Stimulated activated CD4-positive, alpha-beta T cell treated with anti-CD3 and anti-CD28 coated beads, Interleukin-2, amount 100 ng/mL, for 24 hours (primary cell): ENCODE results near the gene GPAT3.
"Not testable (repeated sequence)": the region's sequence is repeated elsewhere in the genome, so short reads cannot be mapped to it uniquely, and the experiment has no call there.

ENCODE experiments used
- DNase-seq, 2 donors: peaks; one replicate each; pipeline ENCODE4 v3.0.0-alpha.2; 2020

The GPAT3 gene

DNA sequence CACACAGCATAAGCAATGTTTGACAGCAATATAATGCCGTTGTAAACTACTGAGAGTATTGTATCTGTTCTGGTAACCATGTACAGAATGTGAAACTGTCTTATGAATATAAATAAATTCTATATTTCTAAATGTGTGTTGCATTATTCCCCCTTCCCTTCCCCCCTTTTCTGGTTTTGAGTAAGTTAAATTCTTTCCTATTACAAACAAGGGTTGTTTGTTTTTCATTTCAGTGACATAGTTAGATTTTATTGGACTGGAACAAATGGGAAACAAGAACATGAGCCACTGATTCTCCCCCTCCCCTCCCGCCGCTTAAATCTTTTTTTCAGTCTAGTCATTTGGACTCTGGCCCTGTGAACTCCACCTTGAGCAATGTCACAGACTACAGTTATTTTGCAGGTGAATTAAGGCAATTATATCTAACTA lies 69.8 kb downstream of the GPAT3 start:
- no peak for DNase-seq

DNA sequence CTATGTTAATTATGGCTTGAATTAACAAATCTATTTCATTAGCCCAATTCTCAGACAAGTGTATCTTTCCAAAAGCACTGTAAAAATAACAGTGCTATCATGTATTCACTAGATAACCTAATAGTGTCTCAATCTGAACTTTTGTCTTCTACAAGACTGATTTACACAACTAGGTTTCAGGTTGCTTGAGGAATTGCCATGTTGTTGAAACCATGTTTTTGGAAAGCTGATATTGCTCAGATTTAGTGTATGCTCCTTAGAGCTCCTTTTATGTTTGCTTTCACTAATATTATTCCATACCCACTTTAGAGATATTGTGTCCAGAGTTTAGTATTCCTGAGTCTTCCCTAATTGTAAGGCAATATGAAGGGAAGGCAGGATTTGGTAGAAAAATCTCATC lies 70.6 kb downstream of the GPAT3 start:
- DNase-seq = no peak

- DNase-seq = no peak
Measured at GRCh38 chr4:83606898-83607297, 71.0 kb downstream of the GPAT3 start.

- DNase-seq = no peak
Measured at GRCh38 chr4:83609365-83609764, 73.5 kb downstream of the GPAT3 start.

GRCh38 chr4:83610729-83611128 lies 74.8 kb downstream of the GPAT3 start:
- no peak for DNase-seq

GRCh38 chr4:83613023-83613422 lies 77.1 kb downstream of the GPAT3 start:
- DNase-seq = no peak

GRCh38 chr4:83613994-83614393 lies 78.1 kb downstream of the GPAT3 start:
- DNase-seq = no peak

DNA sequence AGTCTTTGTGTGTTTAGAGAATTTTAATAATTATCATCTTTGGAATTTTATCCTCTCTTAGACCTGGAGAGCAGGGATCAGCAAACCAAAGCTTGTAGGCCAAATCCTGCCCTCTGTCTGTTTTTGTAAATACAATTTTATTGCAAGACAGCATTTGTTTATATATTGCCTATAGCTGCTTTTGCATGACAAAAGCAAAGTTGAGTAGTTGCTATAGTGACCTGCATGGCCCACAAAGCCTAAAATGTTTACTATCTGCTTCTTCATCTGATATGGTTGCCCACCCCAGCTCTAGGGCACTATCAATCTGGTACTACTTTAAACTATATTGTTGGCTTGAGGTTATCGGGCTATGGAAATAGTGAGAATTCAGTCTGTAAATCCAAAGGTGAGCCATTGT lies 80.3 kb downstream of the GPAT3 start:
- no peak for DNase-seq

- no peak for DNase-seq
Measured at GRCh38 chr4:83617371-83618035, 81.6 kb downstream of the GPAT3 start.

DNA sequence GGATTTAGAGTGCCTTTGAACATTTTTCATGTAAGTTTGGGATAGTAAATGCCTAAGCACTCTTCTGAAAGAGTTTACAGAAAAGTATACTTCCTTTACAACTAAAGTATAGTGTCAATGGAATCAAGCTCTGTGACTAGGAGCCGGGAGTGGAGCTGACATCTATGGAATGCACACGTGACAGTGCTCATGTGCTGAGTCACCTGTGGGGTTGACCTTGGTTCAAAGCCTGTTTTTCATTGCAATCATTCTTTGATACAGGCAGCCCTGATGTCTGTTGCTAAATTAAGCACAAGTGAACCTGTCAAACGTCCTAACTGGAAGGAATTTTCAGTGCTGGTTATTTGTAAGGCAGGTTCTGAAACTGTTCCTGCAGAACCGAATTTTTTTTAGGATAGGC lies 82.5 kb downstream of the GPAT3 start:
- no peak for DNase-seq

DNA sequence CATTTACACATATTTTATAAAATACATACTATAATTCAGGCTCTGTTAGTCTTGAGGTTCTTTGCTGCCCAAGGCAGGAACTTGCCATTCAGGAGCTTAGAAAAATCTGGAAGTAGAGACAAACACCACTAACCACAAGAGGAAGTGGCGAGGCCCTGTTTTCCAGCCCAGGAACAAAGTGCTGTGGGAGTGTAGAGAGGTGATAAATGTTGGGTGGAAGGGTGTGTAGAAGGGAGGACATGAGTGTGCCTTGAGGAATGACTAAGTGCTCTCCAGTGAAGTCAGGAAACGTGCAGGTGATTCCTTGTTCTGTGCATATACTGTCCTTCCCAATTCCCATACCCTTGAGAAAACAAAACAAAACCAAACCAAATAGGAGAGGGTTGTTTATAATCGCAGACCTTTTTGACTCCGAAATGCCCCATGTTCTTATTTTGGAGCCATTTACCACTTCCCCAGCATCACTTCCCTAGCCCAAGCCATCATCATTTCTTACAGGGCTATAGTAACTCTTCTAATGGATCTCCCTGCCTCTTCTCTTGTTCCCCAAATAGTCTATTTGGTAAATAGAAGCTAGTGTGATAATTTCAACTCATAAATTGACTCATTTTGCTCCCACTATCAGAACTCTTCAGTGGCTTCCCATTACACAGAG lies 83.2 kb downstream of the GPAT3 start:
- no peak for DNase-seq

DNA sequence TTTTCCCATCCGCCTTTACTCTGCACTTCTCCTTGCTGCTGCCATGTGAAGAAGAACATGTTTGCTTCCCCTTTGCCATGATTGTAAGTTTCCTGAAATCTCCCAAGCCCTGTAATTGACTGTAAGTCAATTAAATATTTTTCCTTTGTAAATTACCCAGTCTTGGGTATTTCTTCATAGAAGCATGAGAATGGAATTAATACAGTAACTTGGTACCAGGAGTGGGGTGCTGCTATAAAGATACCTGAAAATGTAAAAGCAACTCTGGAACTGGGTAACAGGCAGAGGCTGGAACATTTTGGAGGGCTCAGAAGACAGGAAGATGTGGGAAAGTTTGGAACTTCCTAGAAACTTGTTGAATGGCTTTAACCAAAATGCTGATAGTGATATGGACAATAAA lies 86.2 kb downstream of the GPAT3 start:
- DNase-seq = not testable (repeated sequence)

- DNase-seq = no peak
Measured at GRCh38 chr4:83625821-83626220, 89.9 kb downstream of the GPAT3 start.

DNA sequence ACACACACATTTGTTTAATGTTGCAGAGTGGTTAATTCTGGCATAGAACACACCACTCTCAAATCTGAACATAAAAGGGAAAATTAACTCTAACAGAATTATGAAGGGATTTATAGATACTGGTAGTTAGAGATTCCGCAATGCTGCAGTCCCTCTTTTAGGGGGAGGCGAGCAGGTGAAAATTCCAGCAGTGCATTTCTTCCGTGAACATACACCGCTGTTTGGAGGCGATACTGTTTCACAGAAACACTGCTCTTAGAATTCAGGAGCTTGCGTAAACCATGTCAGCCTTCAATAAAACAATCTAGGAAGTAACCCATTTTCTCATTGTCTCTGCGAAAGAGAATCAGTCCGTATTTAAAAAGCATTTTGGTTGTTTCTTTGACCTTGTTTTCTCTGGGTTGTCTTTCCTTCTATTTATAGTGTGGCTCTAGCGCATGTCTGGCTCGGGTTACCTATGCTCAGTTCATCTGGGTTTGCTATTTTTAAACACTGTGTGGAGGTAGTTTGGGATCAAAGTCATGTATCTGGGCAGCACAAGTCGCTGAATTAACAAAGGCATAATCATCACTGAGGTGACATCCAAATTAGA lies 90.4 kb downstream of the GPAT3 start:
- no peak for DNase-seq

- no peak for DNase-seq
Measured at GRCh38 chr4:83629945-83630721, 94.2 kb downstream of the GPAT3 start.

- no peak for DNase-seq
Measured at GRCh38 chr4:83631066-83631465, 95.2 kb downstream of the GPAT3 start.

GRCh38 chr4:83636930-83637329 lies 101.0 kb downstream of the GPAT3 start:
- no peak for DNase-seq

DNA sequence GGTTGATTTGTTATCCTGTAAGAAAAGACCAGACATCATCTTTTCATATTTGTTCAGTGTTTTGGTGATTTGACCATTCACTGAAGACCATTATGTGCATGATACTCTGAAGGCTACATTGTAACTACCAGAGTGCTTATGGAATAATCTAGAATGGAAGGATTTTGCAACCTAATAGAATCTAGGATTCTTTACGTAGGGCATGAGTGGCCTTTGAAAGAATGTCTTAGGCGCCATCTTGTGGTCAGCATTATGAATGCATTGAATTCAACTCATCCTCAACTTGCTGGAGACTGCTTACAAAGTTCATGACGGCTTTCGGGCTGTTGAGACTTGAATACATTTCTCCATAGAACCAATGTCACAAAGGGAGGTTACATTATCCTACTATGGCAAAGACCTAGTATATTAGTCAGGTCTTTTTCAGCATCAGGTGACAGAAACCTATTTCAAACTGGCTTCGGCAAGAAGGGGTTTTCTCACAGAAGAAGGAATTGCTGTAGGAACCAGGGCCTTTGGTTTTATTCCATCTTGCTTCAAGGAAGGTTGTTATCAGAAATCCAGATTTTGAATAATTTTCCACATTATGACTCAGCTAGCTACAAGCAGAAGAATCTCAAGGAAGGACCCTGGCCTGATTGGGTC lies 104.1 kb downstream of the GPAT3 start:
- DNase-seq = peak; percentile 38 to 60

GRCh38 chr4:83643036-83643435 lies 107.1 kb downstream of the GPAT3 start:
- no peak for DNase-seq

- peak in 1 of 2 donors; percentile 36 for DNase-seq
Measured at GRCh38 chr4:83644677-83645659, 109.1 kb downstream of the GPAT3 start.

GRCh38 chr4:83646538-83647239 lies 110.8 kb downstream of the GPAT3 start:
- no peak for DNase-seq
